ENCODE measurements around the gene KRT31.

- TF ChIP-seq POLR2A (IDR thresholded peaks at IDR 0.05) = no peak
- TF ChIP-seq CTCF (IDR thresholded peaks at IDR 0.05) = no peak
Observed at GRCh38 chr17:41428591-41429291, 31.3 kb upstream of the KRT31 start.
